Adrenal gland (tissue), 5 donors: ENCODE results near the gene OTOP3.

Experiments used
- POLR2A ChIP-seq, 2 donors: fragments of 450-650 bp; IDR thresholded peaks; one replicate each; pipeline ENCODE4 v1.6.1; 2017; ENCODE audit warnings: antibody characterized with exemption in 2 of 2, mild to moderate bottlenecking in 2 of 2, moderate library complexity in 1 of 2
- TF ChIP-seq, protein P1 (sequence below), 6 experiments: fragments of 450-650 bp in 4 of 6; fragments of 200-600 bp in 2 of 6; sonication (generic) in 1 of 6; IDR thresholded peaks; 1 replicate in 5 of 6; 2 replicates in 1 of 6; pipeline versions ENCODE4 v1.5.1 to v1.8.0; 2016 to 2021; ENCODE audit warnings: antibody characterized with exemption in 6 of 6, mild to moderate bottlenecking in 2 of 6, moderate library complexity in 1 of 6
- donor health status: DM: no; HTN: no; CAD: no.

DNA sequence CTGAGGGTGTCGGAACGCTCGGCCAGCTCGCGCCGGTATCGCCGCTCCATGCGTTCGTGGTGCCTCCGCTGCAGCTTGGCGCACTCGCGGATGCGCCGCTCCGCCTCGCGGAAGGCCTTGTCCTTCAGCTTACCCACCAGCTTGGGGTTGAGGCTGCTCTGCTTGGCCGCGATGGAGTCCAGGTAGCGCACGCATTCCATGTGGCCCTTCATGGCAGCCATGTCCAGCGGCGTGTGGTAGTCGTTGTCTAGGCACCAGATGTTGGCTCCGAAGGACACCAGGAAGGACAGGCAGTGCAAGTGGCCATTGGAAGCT is 15.4 kb upstream of the OTOP3 start:
- TF ChIP-seq POLR2A (IDR thresholded peaks at IDR 0.05), result no peak
- TF ChIP-seq, protein P1, sequence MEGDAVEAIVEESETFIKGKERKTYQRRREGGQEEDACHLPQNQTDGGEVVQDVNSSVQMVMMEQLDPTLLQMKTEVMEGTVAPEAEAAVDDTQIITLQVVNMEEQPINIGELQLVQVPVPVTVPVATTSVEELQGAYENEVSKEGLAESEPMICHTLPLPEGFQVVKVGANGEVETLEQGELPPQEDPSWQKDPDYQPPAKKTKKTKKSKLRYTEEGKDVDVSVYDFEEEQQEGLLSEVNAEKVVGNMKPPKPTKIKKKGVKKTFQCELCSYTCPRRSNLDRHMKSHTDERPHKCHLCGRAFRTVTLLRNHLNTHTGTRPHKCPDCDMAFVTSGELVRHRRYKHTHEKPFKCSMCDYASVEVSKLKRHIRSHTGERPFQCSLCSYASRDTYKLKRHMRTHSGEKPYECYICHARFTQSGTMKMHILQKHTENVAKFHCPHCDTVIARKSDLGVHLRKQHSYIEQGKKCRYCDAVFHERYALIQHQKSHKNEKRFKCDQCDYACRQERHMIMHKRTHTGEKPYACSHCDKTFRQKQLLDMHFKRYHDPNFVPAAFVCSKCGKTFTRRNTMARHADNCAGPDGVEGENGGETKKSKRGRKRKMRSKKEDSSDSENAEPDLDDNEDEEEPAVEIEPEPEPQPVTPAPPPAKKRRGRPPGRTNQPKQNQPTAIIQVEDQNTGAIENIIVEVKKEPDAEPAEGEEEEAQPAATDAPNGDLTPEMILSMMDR (IDR thresholded peaks at IDR 0.05), result no peak
